ENCODE data around the gene ANKRD22.

- TF ChIP-seq POLR2AphosphoS5 (IDR thresholded peaks at IDR 0.05; ENCODE audit: low read depth, low read length) (no peak), POLR2A (IDR thresholded peaks at IDR 0.05; ENCODE audit: low read depth, low read length) (no peak), TAF1 (IDR thresholded peaks at IDR 0.05; ENCODE audit: low read depth, low read length) (no peak)
These were observed 65.4 kb downstream of the ANKRD22 start for GRCh38 chr10:88786032-88786770.
